Chondrocyte (in vitro differentiated cells): Measurements from ENCODE around the gene KRCC1. TPM values are rescaled to one million over a fixed set of nuclear protein-coding genes. Genes with fewer than 3 reads are reported as not detected.

Source experiments
- DNase-seq: peaks from one replicate; pipeline ENCODE4 v3.0.0; 2021; ENCODE audit warnings: mixed read lengths, low spot score
- H3K27ac Mint-ChIP-seq: one replicate; pipeline ENCODE4 v1.8.0; 2021; ENCODE audit warnings: mild to moderate bottlenecking, moderate library complexity, mixed read lengths; ENCODE audit not compliant: unreplicated experiment
- H3K27me3 Mint-ChIP-seq: 2 replicates; pipeline ENCODE4 v1.8.0; 2021; ENCODE audit warnings: low read depth, mixed read lengths
- H3K36me3 Mint-ChIP-seq: 2 replicates; pipeline ENCODE4 v1.8.0; 2021; ENCODE audit warnings: low read depth, mixed read lengths
- H3K4me1 Mint-ChIP-seq: 2 replicates; pipeline ENCODE4 v1.8.0; 2021; ENCODE audit warnings: low read depth, mild to moderate bottlenecking, mixed read lengths
- H3K4me3 Mint-ChIP-seq: one replicate; pipeline ENCODE4 v1.8.0; 2021; ENCODE audit warnings: mild to moderate bottlenecking, moderate library complexity, mixed read lengths; ENCODE audit not compliant: unreplicated experiment
- H3K9me3 Mint-ChIP-seq: 2 replicates; pipeline ENCODE4 v1.8.0; 2021; ENCODE audit warnings: low read depth, mixed read lengths
- CTCF ChIP-seq: fragments of 200-600 bp; sonication (generic); IDR thresholded peaks from 2 replicates; pipeline ENCODE4 v1.5.0; 2021; ENCODE audit warnings: antibody characterized with exemption, mild to moderate bottlenecking, moderate library complexity
- total RNA-seq: library from RNA; stranded (reverse); gene quantifications from 3 replicates; pipeline ENCODE4 v1.2.1, GENCODE V29; 2021

The KRCC1 gene
- total RNA-seq, 1 donor from 2014 or later = 25.3 TPM

GRCh38 chr2:88070055-88070454 lies 14.5 kb upstream of the KRCC1 start:
- Mint-ChIP-seq H3K9me3 (peaks cover 14% of the 10 kb centered on the region), H3K27me3 (peaks cover 1% of the 10 kb centered on the region), H3K36me3 (no peaks in the 10 kb centered on the region), H3K4me1 (peaks cover 8% of the 10 kb centered on the region), H3K27ac (no peak overlapping the region), H3K4me3 (no peak overlapping the region)
- no peak for TF ChIP-seq CTCF
- no peak for DNase-seq

DNA sequence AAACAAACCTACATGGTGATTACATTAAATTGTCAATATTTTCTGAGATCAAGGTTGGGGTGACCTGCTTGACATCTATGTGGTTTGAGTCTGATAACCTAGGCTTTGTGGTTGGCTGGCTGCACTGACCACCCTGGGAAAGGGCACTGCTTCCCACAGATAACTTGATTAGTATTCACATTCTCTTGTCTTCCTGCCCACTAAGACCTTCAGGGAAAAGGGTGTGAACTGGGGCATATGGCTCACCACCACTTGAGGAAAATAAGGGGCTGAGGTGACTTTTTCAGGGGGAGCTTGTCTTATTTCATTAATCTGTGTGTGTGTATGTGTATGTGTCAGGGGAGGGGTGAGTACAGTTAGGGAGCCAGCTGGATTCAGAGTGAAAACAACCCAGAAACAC lies 13.5 kb upstream of the KRCC1 start:
- Mint-ChIP-seq H3K27ac (no peak overlapping the region), H3K36me3 (no peaks in the 10 kb centered on the region), H3K9me3 (peaks cover 11% of the 10 kb centered on the region), H3K4me1 (peaks cover 3% of the 10 kb centered on the region), H3K4me3 (no peak overlapping the region), H3K27me3 (peaks cover 1% of the 10 kb centered on the region)
- TF ChIP-seq CTCF = no peak
- no peak for DNase-seq

DNA sequence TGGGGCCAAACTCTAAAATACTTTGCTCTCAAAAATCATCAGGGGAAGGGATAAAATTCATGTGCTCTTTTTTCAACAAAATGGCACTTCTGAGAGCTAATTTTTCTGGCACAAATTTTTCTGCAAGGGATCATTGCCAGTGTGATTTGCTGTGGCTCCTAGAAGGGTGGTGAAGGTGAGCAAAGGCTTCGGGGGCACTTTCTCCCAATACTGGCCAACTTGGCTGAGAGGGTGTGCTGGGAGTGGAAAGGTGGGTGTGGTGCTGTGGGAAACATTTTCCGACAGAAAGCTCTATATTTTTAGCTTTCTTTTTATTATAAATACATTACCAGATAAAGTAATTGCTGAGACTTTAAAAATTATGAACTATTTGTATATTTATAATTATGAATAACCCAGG lies 12.5 kb upstream of the KRCC1 start:
- no peak for DNase-seq
- Mint-ChIP-seq H3K4me3 (no peak overlapping the region), H3K27me3 (peaks cover 1% of the 10 kb centered on the region), H3K27ac (no peak overlapping the region), H3K4me1 (peaks cover 3% of the 10 kb centered on the region), H3K9me3 (peaks cover 2% of the 10 kb centered on the region), H3K36me3 (no peaks in the 10 kb centered on the region)
- TF ChIP-seq CTCF = no peak

GRCh38 chr2:88067598-88067997 lies 12.0 kb upstream of the KRCC1 start, which contains the start of gene SMYD1:
Gene SMYD1 (plus strand): TSS chr2:88067825. CDS start chr2:88067865, 40 bp downstream.
- DNase-seq = no peak
- Mint-ChIP-seq H3K27me3 (peaks cover 1% of the 10 kb centered on the region), H3K9me3 (no peaks in the 10 kb centered on the region), H3K4me1 (peaks cover 3% of the 10 kb centered on the region), H3K36me3 (no peaks in the 10 kb centered on the region), H3K4me3 (no peak within 1 kb of the TSS), H3K27ac (no peak within 1 kb of the TSS)
- TF ChIP-seq CTCF = no peak

DNA sequence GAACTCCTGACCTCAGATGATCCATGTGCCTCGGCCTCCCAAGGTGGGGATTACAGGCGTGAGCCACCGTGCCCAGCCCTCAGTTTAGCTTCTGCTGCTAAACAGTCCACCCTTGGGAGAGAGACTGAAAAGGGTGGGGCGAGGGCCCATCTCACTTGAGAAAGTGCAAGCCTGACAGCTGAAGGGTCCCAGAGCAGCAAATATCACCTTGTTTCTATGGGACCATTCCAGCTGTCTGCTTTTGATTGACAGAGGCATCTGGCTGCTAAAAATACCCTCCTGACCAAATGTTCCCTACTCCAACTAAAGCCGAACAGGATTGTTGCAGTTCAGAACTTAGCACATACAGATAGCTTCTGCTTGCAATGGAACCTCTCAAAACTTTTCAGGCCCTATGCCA lies 11.6 kb upstream of the KRCC1 start:
- H3K27me3 Mint-ChIP-seq = peaks cover 1% of the 10 kb centered on the region
- no peak overlapping the region for H3K4me3 Mint-ChIP-seq
- H3K4me1 Mint-ChIP-seq = peaks cover 3% of the 10 kb centered on the region
- H3K36me3 Mint-ChIP-seq = no peaks in the 10 kb centered on the region
- no peak for DNase-seq
- TF ChIP-seq CTCF = no peak
- no peaks in the 10 kb centered on the region for H3K9me3 Mint-ChIP-seq
- no peak overlapping the region for H3K27ac Mint-ChIP-seq
